ENCODE results near the gene IKZF1.
A peak's percentile ranks its signal among the peaks of the same experiment; 100 is the strongest.

The IKZF1 gene

DNA sequence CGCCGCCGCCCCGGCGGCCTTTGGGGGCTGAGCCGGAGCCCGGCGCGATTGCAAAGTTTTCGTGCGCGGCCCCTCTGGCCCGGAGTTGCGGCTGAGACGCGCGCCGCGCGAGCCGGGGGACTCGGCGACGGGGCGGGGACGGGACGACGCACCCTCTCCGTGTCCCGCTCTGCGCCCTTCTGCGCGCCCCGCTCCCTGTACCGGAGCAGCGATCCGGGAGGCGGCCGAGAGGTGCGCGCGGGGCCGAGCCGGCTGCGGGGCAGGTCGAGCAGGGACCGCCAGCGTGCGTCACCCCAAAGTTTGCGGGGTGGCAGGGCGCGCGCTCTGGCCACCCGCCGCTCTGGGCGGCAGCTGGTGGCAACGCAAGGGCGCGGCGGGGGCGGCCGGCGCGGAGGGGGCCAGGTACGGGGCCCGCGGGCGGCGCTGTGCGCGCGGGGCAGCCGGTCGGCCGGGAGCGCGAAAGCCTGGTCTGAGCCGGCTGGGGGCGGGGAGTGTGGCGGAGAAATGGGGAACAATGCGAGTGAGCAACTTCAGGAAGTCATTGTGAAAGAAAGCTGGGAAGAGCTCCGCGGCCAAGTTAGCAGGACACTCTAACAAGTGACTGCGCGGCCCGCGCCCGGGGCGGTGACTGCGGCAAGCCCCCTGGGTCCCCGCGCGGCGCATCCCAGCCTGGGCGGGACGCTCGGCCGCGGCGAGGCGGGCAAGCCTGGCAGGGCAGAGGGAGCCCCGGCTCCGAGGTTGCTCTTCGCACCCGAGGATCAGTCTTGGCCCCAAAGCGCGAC, at the start of gene IKZF1:
IKZF1 (plus strand) TSS at position 588 of the 782 bp plus-strand sequence. CDS start 14,346 bp downstream, outside the sequence.
- DNase-seq: peak; percentile 74 to 78

DNA sequence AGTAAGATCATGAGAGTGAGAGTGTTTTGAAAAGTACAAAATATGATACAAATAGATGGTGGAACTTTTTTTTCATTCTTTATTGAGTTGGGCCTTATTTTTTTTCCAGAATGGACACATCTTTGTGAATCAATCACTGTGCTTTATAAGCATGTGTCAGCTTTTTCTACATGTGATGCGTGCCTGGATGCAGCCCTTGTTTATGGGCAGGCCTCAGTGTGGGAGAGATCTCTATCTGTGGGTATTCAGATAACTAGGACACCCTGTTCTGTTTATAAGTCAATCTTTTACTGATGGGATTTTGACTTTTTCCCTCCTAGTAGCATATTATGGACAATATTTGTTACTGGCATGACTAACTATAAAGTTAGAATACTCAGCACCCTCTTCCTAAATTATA, 42.9 kb upstream of the IKZF1 start:
- no peak for DNase-seq

DNA sequence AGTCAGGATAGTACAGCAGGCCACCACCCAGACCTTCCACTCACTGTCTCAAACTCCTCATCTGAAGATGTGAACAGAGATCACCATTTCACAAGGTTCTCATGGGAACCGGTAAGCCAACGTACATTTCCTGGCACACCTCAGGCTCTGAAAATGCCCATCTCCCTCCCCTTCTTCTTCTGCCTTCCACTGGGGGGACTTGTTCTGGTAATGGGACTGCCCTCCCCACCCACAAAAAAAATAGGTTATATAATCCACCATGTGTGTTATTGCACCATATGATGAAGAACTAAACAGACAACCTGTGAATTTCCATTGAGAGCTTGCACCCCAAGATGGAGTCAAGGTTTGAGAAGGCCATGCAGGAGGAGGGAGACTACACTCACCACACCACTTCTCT, 42.1 kb upstream of the IKZF1 start:
- no peak for DNase-seq

DNA sequence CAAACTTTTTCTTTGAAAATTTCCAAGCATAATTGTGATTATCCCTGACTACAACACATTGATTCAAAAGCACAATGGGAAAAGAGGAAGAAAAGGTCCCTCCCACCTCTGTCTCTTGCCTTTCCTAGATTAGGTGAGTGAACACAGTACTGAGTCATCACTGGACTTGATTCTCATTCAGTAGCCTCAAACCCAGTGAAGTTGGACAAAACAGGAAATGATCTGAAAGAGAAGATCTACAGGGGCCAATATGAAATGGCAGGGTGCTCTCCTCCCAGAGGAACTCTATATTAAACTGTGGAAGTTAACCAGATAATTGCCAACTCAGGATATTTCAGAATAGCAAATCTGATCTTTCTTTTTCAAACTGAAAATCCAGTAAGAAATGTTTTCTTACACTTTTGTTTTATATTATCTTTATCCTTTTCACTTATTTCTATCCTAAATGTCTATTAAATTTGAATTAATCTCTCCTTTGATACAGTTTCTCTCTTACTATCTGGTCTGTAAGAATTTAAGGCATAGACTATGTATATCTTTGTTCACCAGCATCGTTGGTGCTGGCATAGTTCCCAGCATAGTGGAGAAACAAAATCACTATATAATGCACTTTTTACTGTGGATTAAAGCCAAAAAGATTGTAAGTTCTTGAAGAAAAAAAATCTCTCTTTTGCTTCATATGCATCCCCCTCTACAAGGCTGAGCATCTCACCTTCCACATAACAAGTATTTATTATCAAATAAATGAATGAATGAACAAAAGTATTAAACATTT, 41.4 kb upstream of the IKZF1 start:
- DNase-seq: no peak

DNA sequence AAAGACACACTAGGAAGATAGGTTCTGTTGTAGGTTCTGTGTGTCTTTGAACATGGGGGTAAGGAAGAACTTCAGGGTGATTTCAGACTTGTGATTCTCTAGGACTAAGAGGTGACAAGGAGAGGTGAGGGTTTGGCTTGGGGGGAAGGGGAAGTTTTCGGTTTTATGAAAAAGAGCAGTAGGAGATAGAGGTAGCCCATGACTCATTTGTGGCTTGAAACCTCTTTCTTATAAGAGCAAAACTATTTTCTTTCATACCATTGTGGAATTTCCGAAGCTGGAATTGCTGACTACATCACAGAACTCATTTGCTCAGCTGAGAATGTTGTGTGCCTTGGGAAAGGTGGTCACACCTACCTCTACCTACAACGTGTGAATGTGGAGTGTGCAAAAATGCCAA, 39.6 kb upstream of the IKZF1 start:
- DNase-seq: peak in 1 of 2 donors; percentile 50

DNA sequence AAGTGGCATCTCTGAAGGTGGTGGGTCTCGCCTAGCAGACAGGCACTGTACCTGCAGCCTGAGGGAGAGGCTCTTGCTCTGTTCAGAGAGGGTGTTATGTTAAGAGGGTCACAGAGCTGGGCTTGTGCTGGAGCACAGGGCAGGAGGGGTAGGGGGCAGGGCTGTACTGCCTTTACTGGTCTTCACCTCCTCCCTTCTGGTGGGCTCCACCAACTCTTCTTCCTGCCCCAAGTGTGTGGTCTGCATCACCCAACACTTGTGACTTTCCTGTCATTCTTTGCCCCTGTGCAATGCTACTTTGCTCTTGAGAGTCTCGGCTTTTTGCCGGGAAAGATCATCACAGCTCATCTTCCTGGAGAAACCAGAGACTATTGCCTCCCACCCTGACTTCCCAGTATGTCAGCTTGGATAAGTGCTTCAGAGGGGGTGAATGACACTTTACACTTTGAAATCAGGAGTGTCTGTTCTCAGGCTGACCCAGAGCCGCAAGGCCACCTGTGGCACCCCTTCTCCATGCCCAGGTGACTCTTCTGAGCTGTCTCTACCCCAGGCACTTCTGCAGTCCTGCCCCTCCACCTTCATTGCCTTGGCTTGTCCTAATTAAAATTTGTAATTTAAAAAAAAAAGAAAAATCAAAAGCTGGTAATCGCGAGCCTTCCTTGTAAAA, 38.4 kb upstream of the IKZF1 start:
- no peak for DNase-seq

DNA sequence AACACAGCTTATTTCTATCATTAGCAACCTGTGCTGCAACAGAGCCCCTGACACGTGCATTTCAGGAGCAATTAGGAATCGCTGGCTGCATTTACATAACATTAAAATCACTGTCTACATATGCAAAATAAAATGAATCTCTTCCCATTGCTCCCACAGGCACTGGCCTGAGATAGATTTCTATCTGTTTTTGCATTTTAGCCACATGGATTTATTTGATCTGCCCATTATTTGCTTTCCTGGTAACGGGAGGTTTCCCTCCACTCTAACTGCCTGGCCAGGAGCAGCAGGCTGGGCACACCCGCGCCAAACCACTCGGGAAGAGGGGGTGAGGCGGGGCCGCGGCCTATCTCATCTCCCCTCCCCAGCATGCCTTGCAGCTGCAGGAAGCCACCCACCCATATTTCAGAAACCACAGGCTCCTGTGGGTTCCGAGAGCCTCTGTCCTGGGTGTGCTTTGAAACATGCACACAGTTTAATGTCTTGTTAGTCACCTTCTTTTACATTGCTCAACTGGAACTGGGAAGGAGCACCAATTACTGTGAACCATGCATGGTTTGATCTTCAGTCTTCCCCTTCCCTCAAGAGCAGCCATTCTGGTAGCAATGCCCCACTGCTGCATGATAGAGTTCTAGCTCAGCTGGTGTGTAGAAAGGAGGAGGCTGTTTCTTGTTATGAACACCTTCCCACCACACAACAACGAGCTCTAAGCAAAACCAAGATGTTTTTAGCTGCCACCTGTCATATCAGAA, 37.7 kb upstream of the IKZF1 start:
- DNase-seq: peak; percentile 73 to 78

DNA sequence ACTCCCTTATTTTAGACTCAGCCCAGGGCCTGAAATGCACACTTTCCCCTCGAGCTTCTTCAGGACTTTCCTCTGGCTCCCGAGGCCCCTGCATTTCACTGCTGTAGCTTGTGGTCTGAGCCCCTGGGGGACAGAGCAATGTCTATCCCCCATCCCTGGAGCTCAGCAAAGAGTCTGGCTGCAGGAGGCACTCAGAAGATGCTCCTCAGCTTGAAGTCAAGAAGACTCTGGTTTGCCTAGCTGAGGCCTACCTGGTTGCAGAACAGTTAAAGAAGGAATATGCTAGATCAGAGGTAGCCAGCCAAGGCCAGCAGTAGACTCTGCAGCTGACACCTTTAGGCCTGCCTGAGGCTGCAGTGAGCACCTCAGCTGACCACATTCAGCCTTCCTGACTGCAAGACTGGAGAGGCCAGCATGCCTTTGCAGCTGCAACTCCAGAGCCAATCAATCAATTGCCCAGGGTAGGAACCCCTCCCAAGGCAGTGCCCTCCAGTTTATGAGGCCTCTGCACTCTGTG, 36.9 kb upstream of the IKZF1 start:
- no peak for DNase-seq

DNA sequence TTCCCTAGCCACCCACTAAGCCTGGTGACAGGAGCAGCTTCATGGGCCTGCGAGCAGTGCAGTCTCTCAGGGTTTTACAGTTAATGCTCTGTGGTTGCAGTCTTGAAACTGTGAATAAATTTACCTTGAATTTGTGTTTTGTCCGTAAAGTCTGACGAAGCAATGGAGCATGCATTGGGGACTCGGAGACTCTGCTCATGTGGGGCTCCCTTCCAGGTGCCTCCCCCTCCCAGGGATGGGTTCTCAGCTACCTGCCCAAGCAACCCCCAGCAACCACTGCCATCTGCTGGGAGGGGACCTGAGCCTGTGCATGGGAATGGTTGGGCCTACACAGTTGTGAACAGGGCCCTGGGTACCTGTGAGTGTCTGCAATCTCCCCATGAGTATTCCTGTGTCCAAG, 36.3 kb upstream of the IKZF1 start:
- no peak for DNase-seq

DNA sequence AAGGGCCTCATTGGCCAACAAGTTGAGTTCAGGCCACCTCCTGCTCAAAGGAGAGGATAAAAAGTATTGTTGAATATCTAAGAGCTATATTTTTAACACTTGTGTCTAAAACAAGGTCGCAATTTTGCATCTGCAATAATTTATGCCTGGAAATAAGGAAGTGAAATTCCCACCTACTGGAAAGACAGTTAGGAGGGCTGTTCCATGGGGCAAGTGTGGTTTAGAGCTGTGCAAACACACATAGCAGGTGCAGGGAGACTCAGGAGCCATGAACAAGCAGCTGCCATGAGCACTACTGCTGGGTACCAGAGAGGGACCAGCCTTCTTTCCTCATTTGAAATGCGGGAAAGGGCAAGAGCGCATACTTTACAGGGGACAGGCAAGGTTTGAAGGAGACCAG, 35.5 kb upstream of the IKZF1 start:
- no peak for DNase-seq

DNA sequence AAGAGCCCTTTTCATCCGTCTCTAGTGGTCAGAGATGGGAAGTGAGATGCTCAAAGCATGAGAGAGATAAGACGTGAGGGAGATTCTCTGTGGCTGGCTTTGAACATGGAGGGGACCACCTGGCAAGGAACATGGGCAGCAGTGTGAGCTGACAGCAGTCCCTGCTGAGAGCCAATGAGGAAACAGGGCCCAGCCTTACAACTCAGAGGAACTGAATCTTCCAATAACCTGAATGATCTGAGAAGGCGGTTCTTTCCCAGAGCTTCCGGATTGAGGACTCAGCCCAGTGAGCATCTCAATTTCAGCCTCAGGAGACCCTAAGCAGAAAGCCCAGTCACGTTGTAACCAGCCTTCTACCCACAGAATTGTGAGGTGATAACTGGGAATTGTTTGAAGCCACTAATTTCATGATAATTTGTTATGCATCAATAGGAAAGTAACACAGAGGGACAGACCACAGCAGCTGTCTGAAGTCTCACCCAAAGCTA, 33.9 kb upstream of the IKZF1 start:
- DNase-seq: no peak

DNA sequence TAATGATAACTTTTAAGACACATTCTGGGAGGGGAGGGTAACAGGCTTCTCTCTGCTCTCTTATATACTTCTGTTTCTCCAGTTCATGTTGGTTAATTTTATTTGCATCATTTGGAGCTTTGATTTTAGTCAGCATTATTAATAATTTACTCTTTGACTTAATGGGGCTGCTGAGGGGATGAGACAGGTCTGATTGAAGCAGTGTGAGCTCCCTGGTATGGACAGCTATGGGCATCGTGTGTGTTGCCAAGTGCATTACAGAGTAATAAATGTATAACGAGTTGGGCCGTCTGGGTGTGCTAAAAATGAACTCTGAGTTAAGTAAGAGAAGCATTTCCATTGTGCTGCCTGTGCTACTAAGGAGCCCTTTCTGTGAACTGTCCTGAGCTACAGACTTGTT, 31.7 kb upstream of the IKZF1 start:
- no peak for DNase-seq

DNA sequence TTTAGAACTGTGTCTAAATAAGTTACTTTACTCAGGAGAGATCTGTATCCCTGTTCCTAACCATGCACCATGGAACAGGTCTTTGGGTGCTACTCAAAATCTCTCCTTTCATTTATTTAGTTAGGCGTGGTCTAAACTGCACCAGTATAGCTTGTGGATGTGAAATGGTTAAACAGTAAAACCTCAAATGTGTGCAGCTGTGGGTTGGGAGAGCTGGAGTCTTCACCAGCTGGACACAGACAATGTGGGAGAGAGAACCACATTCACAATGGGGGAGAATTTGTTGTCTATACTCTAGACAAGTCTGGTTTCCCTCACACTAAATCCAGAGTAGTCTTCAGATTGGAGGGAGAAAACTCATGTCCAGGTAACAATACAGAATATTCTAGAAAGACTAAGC, 31.2 kb upstream of the IKZF1 start:
- DNase-seq: no peak

DNA sequence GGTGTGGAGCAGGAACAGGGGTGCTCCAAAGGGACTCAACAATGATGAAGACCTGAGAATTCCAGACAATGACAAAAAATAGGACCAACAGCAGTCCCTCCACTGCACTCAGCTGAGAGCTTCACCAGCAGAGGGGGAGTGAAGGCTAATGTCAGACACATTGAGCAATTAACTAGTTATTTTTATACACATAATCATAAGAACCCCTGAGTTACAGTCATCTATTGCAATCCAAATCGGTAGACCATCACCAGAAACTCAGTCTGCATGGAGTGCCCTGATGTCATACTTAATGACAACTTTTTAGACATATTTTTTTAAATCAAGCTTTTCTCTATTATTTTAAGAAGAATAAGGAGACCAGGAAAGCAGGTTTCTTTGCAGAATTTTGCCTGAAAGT, 30.6 kb upstream of the IKZF1 start:
- DNase-seq: no peak

DNA sequence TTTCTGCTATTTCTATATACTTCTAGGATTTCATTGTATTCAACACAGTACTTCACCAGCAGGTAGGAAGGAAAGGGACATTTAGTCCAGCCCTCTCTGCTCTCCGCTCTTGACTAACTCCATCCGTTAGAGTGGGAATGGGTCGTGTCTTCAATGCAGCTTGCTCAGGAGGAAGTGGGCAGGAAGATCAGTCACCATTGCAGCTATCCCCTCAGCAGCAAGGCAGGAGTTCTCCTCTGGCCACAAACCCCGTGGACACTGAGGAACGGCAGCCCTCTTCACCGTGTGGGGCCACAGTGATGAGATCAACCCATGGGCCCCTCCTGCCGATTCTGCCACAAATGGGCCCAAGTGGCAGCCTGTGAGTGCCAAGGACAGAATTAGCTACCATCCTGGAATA, 30.2 kb upstream of the IKZF1 start:
- no peak for DNase-seq

DNA sequence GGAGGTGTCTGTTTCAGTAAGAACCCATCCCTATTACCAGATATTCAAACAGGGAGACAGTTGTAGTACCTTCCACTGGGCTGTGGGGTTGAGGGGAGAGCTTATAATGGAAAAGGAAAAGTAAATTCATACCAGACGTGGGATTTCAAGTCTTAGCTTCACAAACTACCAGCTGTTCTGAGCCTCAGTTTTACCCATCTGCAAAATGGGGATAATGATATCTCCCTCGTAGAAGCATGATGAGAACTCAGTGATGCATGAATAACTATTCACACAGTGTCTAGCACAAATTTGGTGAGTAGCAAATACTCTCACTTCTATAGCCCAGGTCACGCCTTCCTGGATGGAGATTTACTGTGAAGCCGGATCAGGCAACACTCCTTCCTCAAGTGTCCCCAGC, 29.1 kb upstream of the IKZF1 start:
- no peak for DNase-seq

DNA sequence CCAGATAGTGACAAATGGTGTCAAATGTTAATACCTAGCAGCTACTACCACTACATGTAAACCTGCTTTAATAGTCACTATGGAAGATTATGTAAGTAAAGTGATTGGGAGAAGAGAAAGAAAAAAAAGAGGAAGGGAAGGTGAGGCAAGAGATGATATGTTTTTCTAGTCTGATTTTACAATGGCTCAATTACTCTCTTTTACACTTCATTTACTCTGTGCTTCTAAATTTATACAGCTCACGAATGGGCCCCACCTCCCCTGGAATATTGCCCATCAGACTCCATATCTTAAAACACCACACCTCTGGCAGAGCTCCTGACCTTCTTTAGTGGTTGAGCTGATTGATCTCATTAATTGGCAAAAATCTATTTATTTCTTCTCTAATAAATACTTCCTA, 28.0 kb upstream of the IKZF1 start:
- DNase-seq: no peak

DNA sequence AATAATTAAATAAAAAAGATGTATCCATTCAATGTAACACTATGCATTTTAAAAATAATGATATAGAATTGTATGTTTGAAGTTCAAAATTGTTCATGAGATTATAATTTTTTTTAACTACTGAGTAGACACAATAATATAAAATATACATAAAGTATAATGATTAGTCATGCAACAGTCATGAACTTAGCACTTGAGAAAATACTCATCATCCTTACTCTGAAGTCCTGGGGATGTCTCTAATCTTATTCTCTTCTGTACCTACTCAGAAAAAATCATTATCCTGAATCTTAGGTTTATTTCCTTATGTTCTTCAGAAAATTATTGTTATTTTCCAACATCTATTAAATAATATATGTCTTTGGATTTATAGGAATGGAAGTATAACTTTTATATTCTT, 26.4 kb upstream of the IKZF1 start:
- no peak for DNase-seq

DNA sequence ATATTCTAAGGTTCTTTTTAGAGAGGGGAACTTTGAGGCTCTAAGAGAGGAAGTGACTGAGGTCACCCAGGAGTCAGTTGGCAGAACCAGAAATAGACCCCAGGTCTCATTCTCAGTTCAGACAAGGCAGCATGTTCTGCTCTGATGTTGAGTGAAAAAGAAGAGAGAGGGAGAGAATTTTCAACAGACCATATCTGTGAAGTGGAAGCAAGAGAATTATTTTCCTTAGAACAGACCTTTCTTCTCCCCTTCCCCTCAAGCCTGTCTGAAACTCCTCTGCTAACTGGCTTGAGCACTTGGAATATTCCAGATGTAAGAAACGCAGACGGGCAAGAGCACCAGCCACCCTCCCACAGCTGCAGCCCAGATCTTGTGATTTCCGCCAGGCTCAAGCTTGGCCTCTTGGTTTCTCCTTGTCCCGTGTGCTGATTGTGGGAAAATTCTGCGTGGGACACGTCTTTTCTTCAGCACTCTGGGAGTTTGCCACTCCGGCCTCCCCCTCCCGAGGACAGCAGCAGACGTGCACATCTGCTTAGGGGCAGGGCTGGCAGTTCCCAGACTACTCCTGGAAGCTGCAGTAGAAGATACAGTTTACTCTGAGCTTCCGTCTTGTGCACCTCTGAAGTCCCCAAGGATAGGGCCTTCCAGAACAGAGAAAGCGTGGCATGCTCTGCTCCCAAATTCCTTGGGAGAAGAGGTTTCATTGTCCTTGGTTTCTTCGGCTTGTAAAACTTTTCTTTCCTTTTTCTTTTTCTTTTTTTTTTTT, 22.7 kb upstream of the IKZF1 start:
- no peak for DNase-seq

DNA sequence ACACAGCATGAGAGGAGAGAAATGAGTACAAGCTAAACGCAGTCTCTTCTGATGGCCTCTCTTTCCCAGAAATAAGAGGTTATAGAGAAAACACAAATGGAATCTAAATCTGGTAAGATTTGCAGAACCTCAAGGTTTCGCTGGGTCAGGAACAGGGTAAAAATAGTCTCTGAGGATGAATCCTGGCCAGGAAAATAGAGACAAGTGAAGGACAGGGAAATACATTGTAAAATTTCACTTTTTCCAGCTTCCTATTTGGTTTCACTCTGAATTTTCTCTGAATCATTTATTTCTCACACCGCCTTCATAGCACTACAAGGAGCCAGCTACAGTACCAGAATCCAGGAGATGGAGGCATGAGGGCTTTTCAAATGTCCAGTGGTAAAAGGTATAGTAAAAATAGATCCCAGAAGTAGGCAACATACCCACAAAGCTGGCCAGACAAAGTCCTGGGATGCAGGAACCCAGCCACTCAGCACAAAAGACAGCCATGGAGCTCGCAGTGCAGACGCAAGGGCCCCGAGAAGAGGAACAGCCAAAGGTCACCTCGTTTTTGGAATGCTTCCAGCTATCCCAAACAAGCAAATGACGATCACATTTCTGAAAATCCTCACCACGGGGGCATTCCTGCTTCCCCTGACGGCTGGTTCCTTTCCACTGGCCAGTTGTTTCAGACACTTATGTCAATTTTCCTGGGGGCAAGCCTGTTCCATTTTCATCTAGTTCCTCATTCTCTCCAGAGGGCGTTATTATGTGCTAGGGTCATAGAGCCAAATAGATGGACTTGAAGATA, 21.5 kb upstream of the IKZF1 start:
- no peak for DNase-seq

DNA sequence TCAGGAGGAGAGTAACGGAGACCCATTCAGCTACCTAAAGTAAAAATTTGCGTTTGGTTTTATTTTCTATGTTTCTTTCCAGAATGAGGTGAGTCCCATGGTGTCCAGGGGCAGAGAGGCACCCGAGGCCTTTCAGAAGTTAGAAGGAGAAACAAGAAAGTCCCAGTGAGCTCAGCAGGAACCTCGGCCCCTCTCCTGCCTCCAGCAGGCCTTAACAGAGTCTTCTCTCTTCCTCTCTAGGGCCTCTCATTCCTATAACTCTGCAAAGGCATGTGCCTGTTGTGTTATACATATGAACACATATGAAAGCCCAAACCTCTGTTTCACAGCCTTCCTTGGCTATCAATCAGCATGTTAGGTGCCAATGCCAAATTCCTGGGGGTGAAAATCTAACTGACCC, 20.8 kb upstream of the IKZF1 start:
- DNase-seq: no peak
